GM13977 (cell line): ENCODE measurements around the gene SYT1.
A peak's percentile ranks its signal among the peaks of the same experiment; 100 is the strongest.

Source experiments
- DNase-seq: peaks from one replicate; pipeline ENCODE4 v3.0.0; 2012; ENCODE audit warnings: low spot score
- in situ Hi-C: fragments of 300-500 bp; cut with MboI; formaldehyde crosslinking; loops from one replicate; pipeline ENCODE4 v1.12.0; 2022; ENCODE audit warnings: low sequenced_read_pairs, low pct_unique_long_range_greater_than_20kb, mixed read lengths, inconsistent platforms; ENCODE audit not compliant: unreplicated experiment
- TF ChIP-seq, protein P1 (sequence below): IDR thresholded peaks from 2 replicates; pipeline ENCODE4 v1.5.1; 2012; ENCODE audit warnings: mild to moderate bottlenecking, control low read depth; ENCODE audit not compliant: insufficient read depth; ENCODE audit errors: extremely low read depth, missing control alignments

The SYT1 gene

DNA sequence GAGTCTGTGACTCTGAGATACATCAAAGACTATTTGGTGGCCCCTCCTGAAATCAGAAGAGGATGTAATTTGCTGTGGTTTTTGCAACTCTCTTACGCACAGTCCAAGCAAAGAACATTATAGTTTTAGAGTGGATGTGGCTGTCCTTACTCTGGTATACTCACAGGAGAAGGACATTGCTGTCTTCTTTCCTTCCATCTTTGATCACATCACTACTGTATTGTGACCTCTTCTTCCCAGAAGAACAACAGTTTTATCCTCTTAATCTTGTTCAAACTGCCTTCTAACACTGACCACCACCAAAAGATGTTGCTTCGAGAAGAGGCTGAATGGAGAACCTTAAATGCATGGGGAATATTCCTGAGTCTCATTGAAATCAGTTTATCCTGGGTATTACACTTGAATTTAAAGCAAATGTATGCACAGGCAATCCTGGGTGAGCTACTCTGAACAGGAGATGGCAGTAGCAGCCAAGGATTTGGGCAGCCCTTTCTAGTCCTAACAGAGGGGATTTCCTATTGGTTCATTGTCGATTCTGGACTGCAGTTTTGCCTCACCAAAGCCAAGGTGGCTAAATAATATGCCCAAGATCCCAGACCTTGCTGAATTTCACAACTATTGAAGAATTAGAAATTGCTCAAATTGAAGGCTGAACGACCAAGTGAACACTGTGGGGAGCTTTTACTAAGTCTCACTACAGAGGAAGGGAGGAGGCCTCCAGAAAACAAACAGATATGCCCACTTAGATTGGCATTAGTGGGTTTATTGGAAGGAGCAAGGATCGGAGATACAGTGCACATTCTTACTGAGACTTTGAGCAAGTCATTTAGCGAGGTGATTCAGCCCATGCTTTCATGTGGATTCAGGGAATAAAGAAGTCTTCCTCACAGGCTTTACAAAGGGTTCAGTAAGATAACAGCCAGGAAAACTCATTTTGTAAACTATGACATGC is 543.4 kb downstream of the SYT1 start:
- peak; percentile 14 for DNase-seq
- in situ Hi-C loops: loop anchor here (25.0 kb wide), 1 partner anchor 329 kb away; no protein-coding TSS in a partner anchor
- TF ChIP-seq, protein P1, sequence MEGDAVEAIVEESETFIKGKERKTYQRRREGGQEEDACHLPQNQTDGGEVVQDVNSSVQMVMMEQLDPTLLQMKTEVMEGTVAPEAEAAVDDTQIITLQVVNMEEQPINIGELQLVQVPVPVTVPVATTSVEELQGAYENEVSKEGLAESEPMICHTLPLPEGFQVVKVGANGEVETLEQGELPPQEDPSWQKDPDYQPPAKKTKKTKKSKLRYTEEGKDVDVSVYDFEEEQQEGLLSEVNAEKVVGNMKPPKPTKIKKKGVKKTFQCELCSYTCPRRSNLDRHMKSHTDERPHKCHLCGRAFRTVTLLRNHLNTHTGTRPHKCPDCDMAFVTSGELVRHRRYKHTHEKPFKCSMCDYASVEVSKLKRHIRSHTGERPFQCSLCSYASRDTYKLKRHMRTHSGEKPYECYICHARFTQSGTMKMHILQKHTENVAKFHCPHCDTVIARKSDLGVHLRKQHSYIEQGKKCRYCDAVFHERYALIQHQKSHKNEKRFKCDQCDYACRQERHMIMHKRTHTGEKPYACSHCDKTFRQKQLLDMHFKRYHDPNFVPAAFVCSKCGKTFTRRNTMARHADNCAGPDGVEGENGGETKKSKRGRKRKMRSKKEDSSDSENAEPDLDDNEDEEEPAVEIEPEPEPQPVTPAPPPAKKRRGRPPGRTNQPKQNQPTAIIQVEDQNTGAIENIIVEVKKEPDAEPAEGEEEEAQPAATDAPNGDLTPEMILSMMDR: peak; percentile 67

DNA sequence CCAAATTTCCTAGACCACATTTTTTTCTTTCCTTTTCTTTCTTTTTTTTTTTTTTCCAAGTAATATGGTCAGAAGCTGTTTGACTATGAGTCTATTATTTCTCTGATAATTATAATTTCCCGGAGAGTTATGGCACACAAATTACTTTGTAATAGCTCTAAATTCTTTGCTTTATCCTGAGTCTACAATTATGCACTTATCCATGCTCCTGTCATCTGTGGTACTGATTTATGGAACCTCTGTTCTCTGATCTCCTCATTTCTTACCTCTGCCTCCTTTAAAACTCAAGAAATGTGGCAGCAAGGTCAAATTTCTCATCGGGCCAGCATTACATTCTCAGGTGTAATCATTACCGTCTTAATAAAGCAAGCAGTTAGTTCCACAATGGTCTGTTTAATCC is 544.1 kb downstream of the SYT1 start:
- in situ Hi-C loops: loop anchor here (25.0 kb wide), 1 partner anchor 329 kb away; no protein-coding TSS in a partner anchor
- no peak for DNase-seq
- TF ChIP-seq, protein P1: no peak

DNA sequence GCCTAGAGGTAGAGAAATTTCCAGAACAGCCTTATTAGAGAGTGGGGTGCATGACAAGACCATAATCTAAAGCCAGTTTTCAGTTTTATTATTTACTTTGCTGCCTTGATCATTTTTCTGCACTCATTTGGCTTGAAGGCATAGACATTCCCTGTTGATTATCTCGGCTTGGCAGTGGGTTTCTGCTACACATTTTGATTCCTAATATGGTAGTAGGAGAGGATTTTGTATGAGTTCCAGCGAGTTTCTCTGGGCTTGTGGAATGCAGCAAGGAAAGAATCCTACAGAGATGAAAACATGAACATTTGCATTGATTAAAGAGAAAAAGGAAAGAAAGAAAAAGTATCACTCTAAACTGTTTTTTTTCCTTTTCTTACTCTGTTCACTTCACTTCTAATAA is 545.0 kb downstream of the SYT1 start:
- no peak for DNase-seq
- in situ Hi-C loops: loop anchor here (25.0 kb wide), 1 partner anchor 328 kb away; no protein-coding TSS in a partner anchor
- TF ChIP-seq, protein P1: no peak

DNA sequence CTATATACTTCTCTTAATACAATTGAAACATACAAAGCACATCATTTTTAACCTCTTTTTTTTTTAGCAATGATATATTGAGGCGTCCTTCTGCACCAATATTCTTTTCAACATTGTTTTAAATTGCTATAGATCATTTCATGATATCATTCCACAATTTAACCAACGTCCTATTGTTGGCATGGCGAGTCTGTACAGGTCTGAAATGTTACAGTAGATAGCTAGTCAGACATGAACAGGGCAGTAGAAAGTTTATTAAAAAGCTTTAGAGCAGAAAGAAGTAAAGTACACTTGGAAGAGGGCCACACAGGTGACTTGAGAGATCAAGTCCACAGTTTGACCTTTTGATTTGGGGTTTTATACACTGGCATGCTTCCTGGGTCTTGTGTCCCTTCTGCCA is 547.2 kb downstream of the SYT1 start:
- DNase-seq: no peak
- TF ChIP-seq, protein P1: no peak
- in situ Hi-C loops: loop anchor here (25.0 kb wide), 1 partner anchor 326 kb away; no protein-coding TSS in a partner anchor

DNA sequence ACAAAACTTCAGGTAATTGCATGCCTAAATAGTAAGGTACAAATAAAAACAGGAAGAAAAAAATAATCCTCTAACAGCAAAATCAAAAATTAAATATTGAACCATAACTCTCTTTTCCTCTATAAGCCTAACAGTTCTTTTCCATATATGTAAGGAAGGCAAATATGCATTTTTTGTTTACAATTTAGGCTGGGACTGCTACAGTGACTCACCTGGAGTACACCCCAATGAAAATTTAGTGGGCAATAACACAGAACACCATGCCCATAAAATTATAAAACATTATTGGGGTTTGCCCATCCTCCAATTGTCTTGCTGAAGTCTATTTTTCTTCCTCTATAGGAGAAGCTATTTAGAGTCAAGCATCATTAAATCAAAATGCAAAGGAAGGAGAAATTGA is 549.2 kb downstream of the SYT1 start:
- in situ Hi-C loops: loop anchor here (25.0 kb wide), 1 partner anchor 324 kb away; no protein-coding TSS in a partner anchor
- DNase-seq: no peak
- TF ChIP-seq, protein P1: no peak

DNA sequence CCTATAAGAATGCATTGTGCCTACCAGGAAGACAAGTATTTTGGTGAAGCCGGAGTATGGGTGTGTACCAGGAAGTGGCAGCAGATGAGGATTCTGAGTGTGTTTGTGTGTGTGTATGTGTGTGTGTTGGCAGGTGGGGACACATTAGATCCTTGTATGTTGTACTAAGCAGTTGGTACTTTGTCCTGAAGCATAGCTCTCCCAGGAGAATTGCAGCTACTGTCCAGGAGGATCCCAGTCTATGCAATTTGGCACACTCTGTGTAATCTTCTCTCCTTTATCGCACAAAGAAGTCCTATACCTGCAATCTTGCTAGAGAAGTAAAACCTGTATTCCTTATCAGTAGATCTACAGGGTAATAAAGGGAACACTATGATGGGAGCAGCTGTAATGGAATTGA is 549.7 kb downstream of the SYT1 start:
- TF ChIP-seq, protein P1: no peak
- in situ Hi-C loops: loop anchor here (25.0 kb wide), 1 partner anchor 323 kb away; no protein-coding TSS in a partner anchor
- DNase-seq: no peak
